ENCODE measurements around the gene FCRL1. TPM values are rescaled to one million over a fixed set of nuclear protein-coding genes. Genes with fewer than 3 reads are reported as not detected.

FCRL1 gene
- total RNA-seq, 4 donors from 2014 or later: 6.4 to 12.9 TPM; not detected in 2

DNA sequence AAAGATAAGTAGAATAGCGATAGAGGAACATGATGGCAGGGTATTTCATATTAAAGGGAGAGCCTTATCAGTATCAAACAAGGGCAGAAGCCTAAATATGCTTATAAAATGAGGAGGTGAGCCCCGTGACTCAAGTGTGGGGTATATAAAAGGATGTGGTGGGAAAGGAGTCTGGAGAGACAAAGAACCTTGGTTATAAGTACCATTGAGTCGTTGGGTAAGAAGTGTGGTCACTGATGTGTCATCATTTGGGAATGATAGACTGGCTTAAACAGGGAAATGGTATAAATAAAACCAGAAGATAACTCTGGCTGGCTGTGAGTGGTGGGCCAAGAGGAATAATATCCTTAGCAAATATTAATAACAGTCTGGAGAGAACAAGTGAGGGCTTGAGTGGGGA lies 32.6 kb upstream of the FCRL1 start:
- TF ChIP-seq POLR2A (IDR thresholded peaks at IDR 0.05) (no peak), EP300 (IDR thresholded peaks at IDR 0.05; ENCODE audit: low read depth) (no peak), POLR2AphosphoS5 (IDR thresholded peaks at IDR 0.05) (no peak), CTCF (IDR thresholded peaks at IDR 0.05) (no peak)
- H3K27ac ChIP-seq: no peak overlapping the region
- no peaks in the 10 kb centered on the region for H3K27me3 ChIP-seq
- intact Hi-C loops (cut with DNase I; ENCODE audit: low total_unique reads): no loop called here
- no peak overlapping the region for H3K4me3 ChIP-seq
- no peaks in the 10 kb centered on the region for H3K9me3 ChIP-seq
- 56 to 77% methylated on average over 3 of the region's 3 CpGs for WGBS, 2 donors (ENCODE audit: low coverage in 1 of 2)
- no peaks in the 10 kb centered on the region for H3K36me3 ChIP-seq
- DNase-seq: no peak
- H3K4me1 ChIP-seq: no peaks in the 10 kb centered on the region
- in situ Hi-C loops (cut with MboI; ENCODE audit: low pct_ligation_motif_present in 1 of 4, low pct_unique_long_range_greater_than_20kb in 1 of 4, low sequenced_read_pairs in 3 of 4): no loop called here

- Histone ChIP-seq H3K4me1 (no peaks in the 10 kb centered on the region), H3K4me3 (no peak overlapping the region), H3K27me3 (no peaks in the 10 kb centered on the region), H3K36me3 (no peaks in the 10 kb centered on the region), H3K9me3 (no peaks in the 10 kb centered on the region), H3K27ac (no peak overlapping the region)
- in situ Hi-C loops (cut with MboI; ENCODE audit: low pct_ligation_motif_present in 1 of 4, low pct_unique_long_range_greater_than_20kb in 1 of 4, low sequenced_read_pairs in 3 of 4): no loop called here
- intact Hi-C loops (cut with DNase I; ENCODE audit: low total_unique reads): no loop called here
- TF ChIP-seq POLR2A (IDR thresholded peaks at IDR 0.05) (no peak), EP300 (IDR thresholded peaks at IDR 0.05; ENCODE audit: low read depth) (no peak), CTCF (IDR thresholded peaks at IDR 0.05) (no peak), POLR2AphosphoS5 (IDR thresholded peaks at IDR 0.05) (no peak)
- whole genome bisulfite sequencing, 2 donors (ENCODE audit: low coverage in 1 of 2): 89% methylated on average over 2 of the region's 2 CpGs; no CpG with 5 or more reads in 1 of the 2 donors
- DNase-seq: no peak
Observed at GRCh38 chr1:157849229-157849875, 29.4 kb upstream of the FCRL1 start.

- intact Hi-C loops (cut with DNase I; ENCODE audit: low total_unique reads): no loop called here
- TF ChIP-seq POLR2A (IDR thresholded peaks at IDR 0.05) (no peak), POLR2AphosphoS5 (IDR thresholded peaks at IDR 0.05) (no peak), EP300 (IDR thresholded peaks at IDR 0.05; ENCODE audit: low read depth) (no peak), CTCF (IDR thresholded peaks at IDR 0.05) (no peak)
- 70% methylated on average over 4 of the region's 4 CpGs for WGBS, 2 donors (ENCODE audit: low coverage in 1 of 2)
- in situ Hi-C loops (cut with MboI; ENCODE audit: low pct_ligation_motif_present in 1 of 4, low pct_unique_long_range_greater_than_20kb in 1 of 4, low sequenced_read_pairs in 3 of 4): no loop called here
- Histone ChIP-seq H3K36me3 (no peaks in the 10 kb centered on the region), H3K27ac (no peak overlapping the region), H3K9me3 (no peaks in the 10 kb centered on the region), H3K4me1 (no peaks in the 10 kb centered on the region), H3K4me3 (no peak overlapping the region), H3K27me3 (no peaks in the 10 kb centered on the region)
- DNase-seq: no peak
Observed at GRCh38 chr1:157844089-157844830, 24.3 kb upstream of the FCRL1 start.

GRCh38 chr1:157842939-157843338 lies 23.0 kb upstream of the FCRL1 start:
- no peak for DNase-seq
- Histone ChIP-seq H3K36me3 (no peaks in the 10 kb centered on the region), H3K27ac (no peak overlapping the region), H3K27me3 (no peaks in the 10 kb centered on the region), H3K9me3 (no peaks in the 10 kb centered on the region), H3K4me1 (no peaks in the 10 kb centered on the region), H3K4me3 (no peak overlapping the region)
- in situ Hi-C loops (cut with MboI; ENCODE audit: low pct_ligation_motif_present in 1 of 4, low pct_unique_long_range_greater_than_20kb in 1 of 4, low sequenced_read_pairs in 3 of 4): no loop called here
- TF ChIP-seq POLR2AphosphoS5 (IDR thresholded peaks at IDR 0.05) (no peak), POLR2A (IDR thresholded peaks at IDR 0.05) (no peak), CTCF (IDR thresholded peaks at IDR 0.05) (no peak), EP300 (IDR thresholded peaks at IDR 0.05; ENCODE audit: low read depth) (no peak)
- intact Hi-C loops (cut with DNase I; ENCODE audit: low total_unique reads): no loop called here
- WGBS, 2 donors (ENCODE audit: low coverage in 1 of 2): 79% methylated on average over 1 of the region's 1 CpG; no CpG with 5 or more reads in 1 of the 2 donors
